Activated gamma-delta T cell treated with anti-CD3 and anti-CD28 coated beads, Interleukin-2, amount 50 U/mL, for 16 hours (primary cell): ENCODE measurements around the gene BAG5.
"Not testable (repeated sequence)": the region's sequence is repeated elsewhere in the genome, so short reads cannot be mapped to it uniquely, and the experiment has no call there.

Experiments
- DNase-seq: peaks from one replicate; pipeline ENCODE4 v3.0.0-alpha.2; 2020; ENCODE audit warnings: low read depth

BAG5 gene

GRCh38 chr14:103533999-103534575 lies 28.4 kb downstream of the BAG5 start:
- no peak for DNase-seq

DNA sequence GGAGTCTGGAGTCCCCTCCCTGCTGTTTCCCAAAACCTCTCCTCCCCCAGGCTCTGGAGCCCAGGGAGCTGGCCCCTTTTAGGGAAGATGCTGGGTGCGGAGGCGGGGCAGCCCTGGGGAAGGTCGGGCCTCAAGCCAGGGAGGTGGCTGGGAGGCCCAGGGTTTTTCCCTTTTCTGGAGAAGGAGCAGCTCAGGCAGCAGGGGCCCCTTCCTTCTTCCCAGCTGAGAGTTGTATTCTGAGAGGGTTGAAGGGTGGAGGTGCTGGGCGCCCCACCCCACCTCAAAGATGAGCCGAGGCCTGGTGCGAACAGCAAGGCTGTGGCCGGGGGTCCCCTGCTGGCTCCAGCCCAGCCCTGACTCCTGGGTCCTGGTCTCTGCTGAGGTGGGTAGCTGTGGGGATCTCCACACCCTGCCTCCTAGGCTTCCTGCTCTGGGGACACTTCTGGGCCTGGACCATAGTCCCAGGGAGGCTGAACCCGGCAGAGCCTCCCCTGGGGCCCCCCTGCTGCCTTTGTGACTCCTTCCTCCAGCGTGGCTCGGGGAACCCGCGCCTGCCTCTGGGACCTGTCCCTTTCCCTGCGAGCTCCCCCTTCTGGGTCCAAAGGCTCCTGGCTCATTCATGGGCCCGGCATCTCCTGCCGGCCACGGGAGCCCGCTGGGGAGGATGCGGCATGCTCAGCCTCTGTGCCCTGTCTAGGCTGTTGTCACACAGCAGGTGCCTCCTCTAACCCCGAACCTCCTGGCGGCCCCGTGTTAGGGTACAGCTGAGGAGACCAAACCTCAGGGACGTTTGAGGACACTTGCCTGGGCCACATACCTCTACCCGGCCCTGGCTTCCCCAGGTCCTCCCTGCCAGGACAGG lies 29.1 kb downstream of the BAG5 start:
- no peak for DNase-seq

DNA sequence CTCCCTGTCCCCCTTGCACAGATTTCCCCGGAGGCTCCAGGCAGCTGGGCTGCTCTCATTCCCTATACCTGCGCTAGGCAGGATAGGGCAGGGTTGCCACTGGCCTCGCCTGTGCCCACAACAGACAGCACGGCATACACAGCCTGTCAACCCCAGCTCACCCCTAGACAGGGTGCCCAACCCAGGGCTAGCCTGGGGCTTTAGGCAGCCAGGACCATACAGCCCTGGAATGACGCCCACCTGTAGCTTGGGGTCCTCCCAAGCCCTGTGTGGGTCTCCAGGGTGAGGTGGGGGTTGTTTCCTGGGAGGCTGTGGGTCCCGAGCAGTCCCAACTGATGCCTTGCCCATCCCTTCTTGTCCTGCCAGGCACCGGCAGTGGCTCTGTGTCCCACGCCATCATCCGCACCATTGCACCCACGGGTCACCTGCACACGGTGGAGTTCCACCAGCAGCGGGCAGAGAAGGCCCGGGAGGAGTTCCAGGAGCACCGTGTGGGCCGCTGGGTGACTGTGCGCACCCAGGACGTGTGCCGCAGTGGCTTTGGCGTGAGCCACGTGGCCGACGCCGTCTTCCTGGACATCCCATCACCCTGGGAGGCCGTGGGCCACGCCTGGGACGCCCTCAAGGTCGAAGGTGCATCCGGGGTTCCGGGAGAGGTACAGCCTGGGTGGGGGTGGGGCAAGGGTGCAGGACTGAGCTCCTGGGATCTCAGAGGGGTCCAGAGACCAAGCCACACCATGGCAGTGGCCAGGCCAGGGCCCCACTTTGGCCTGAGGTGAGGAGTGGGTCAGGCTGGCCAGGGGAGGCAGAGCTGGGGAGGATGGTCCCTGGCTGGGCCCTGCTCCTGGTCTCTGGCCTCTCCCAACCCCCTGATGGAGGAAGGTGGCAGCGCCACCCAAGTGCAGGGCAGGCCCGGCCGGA lies 30.0 kb downstream of the BAG5 start:
- DNase-seq, result no peak

DNA sequence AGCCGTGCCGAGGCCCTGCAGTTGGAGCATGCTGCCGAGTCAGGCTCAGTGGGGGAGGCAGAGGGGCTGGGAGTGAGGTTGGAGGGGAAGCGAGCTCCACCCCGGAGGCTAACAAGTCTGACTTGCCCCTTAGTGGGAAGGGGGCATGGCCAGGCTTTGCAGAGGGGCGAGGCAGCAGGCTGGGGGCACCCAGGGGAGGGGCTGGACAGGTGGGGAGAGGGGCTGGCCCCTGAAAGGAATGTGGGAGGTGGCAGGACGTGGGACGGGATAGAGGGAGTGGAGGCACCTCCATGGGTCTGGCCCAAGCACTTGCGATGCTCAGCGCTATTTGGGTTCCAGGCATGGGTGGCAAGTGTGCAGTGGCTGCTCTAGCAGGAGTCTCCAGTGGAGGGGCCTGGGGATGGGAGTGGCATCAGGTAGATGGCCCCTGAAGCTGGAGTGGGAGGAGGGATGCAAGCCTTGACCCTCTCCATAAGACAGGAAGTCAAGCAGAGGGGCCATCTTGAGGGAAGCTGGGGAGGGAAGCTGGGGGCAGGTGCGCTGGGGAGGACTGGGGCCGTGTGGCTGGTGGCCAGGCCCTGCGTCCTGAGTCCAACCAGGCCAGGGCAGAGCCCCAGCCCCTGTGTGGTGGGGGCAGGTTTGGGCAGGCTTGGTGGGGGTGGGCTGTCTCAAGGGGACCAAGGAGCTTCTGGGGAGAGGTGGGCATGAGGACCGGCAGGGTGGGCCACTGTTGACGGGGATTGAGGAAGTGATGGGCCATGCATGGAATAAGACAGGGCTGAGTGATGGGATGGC lies 30.8 kb downstream of the BAG5 start:
- no peak for DNase-seq

GRCh38 chr14:103530831-103531230 lies 31.6 kb downstream of the BAG5 start:
- DNase-seq, result no peak

- no peak for DNase-seq
Measured at GRCh38 chr14:103530390-103530789, 32.1 kb downstream of the BAG5 start.

DNA sequence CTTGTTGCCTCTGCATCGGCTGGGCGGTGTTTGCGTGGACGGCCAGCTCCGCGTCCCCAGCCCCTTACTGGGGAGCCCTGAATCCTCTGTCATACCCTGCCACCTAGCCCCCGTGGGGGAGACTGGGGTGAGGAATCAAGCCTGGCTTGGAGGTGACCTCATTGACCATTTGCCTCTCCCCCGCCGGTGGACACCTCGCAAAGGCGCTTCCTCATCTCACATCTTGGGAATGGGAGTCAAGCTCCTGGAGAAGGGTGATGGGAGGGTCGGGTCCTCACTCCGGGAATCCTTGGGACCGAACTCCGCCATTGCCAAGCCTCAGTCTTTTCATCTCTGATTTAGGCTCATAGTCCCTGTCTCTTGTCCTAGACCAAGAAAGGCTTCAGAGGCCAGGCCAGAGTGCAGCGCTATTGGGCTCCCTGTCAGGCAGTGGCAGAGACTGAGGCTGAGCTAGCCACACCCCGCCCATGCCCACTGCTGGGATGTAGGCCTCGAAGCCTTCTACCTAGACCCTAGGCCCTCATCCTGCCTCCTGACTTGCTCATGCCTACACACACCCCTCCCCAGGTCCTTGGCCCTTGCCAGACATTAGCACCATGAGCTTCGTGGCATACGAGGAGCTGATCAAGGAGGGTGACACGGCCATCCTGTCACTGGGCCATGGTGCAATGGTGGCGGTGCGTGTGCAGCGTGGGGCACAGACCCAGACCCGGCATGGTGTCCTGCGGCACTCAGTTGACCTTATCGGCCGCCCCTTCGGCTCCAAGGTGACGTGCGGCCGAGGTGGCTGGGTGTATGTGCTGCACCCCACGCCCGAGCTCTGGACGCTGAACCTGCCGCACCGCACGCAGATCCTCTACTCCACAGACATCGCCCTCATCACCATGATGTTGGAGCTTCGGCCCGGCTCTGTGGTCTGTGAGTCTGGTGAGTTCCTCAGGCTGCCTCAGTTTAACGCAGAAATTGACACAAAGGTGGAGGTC lies 32.8 kb downstream of the BAG5 start:
- peak; percentile 13 for DNase-seq

GRCh38 chr14:103528587-103529382 lies 33.7 kb downstream of the BAG5 start, which contains the start of gene TRMT61A:
Gene TRMT61A, plus strand, starts transcription at chr14:103529196. Its CDS starts 783 bp downstream, at chr14:103529979.
- peak; percentile 59 for DNase-seq

GRCh38 chr14:103528146-103528586 lies 34.3 kb downstream of the BAG5 start:
- DNase-seq, result no peak

DNA sequence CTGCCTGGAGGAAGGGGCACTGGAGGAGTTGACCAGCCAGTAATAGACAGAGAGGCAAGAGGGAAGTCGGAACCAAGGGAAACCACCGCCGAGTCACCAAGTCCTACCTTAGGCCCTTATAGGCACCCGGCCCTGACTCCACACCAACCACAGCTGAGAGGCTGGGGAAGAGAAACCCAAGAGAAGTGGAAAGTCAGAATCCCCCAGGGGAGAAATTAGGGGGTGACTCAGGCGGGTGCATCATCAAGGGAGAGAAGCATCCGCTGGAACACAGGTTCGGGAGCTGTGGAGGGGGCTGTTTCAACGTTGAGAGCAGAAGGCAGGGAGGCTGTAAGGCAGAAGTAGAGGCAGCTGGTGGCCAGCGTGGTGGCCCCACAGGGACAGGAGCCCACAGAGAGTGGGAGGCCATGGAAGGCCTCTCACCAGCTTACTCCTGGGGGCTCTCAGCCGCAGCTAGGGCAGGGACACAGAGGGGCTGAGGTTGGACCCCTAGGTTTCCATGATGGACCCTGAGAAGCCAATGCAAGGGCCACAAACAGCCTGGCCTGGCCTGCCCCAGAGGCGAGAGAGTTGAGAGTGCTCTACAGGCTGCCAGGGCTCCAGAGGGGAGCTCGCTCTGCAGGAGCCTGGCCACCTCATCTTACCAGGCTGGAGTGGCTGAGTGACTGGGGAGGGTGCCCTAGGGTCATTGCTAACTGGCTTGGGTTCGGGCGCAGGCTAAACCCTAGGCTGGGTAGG lies 34.9 kb downstream of the BAG5 start:
- DNase-seq, result no peak

DNA sequence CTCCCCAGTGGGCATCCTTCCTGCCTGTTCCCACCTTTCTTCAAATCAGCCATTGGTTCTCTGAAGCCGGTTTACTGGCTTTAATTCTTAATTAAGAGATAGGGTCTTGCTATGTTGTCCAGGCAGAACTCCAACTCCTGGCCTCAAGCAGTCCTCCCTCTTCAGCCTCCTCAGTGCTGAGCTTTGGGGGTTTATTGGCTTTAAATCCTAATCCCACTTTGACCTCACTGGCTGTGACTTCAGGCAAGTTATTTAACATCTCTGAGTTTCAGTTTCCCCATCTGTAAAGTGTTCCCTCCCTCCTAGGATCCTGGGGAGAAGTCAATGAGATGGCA lies 35.6 kb downstream of the BAG5 start:
- DNase-seq, result no peak

DNA sequence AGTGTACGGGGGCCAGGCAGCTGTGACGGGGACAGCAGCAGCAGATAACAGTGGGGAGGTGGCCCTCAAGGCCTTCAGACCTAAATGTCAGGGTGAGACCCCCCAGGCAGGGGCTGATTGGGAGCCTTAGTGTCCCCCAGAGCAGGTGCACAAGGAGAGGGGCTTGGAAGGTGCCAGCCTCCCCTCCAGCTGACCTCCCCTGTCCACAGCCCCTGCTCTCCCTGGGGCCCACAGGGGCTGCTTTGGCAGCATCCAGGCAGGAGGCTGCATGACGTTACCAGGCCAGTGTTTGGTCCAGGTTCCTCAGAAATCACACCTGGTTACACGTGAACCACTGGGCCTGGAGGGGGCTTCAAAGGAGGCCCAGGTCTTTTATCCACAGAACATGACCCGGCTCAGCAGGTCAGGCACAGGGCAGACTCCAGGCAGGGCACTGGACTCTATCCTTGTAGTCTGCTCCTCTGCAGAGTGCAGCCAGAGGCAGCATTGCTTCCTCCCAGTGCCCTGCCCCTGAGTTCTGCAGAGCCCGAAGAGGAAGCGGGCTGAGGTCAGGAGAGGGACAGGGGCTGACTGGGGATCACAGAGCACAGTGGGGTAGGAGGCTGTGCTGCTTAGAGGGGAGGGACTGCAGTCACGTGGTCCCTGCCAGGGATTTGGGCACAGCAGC lies 36.1 kb downstream of the BAG5 start:
- DNase-seq, result no peak

DNA sequence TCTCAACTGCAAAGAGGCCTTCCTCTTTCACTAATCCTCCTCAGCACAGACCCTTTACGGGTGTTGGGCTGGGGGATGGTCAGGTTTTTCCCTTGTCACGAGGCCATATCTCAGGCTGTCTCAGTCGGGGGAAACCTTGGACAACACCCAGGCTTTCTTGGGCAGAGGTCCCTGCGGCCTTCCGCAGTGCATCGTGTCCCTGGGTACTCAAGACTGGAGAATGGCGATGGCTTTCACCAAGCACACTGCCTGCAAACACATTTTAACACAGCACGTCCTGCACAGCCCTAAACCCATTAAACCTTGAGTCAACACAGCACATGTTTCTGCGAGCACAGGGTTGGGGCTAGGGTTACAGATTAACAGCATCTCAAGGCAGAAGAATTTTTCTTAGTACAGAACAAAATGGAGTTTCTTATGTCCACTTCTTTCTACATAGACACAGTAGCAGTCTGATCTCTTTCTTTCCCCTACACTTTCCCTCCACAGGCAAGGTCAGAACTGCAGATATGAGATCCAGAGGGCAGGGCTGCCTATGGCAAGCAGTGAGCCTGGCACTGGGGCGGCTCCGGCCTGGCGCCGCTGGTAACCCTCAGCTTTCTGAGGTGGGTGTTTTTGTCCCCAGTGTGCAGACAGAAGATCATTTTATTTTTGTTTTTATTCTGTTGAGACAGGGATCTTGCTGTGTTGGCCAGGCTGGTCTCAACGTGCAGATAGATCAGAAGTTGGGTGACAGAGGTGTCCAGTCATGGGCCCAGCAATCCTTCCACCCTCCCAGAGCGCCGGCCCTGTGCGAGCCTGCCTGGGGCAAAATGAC lies 36.8 kb downstream of the BAG5 start:
- not testable (repeated sequence) for DNase-seq

DNA sequence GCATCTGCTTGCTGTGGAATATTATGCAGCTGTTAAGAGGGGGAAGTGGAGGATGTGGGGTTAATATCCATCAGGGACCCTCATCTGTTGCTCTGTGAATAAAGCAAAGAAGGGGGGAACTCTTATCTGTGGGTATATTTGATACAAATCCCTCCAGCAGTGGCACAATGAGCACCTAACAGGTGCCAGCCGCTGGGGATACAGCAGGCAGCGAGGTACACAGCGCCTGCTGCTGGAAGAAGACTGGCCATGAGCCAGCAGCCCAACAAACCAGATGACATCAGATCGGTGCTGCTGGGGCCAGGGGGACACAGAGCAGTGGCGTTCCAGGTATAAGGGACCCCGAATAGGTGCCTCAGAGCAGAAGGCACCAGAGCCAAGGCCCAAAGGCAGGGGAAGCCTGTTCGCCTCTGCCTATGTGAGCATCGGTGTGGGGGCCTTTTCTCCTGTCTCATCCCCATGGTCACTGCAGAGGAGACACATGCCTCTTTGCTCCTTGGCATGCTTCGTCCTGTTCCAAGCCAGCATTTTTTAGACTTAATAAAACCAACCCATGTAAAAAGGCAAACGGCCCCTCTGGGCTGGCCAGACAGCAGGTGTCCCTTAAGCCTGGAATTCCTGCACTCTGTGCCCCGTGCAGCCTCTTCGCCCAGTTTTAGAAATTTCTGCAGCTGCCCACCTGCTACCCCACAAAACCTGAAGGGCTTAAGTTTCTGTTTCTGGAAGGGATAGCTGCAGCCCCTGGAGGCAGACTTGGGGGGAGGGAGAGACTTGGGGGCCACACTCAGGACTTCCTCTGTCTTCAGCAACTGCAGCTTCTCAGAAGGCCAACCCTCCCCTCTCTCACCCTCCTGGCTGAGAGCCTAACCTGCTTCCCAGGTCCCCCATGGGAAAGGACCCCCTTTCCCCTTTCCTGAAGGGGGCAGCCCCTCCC lies 38.2 kb downstream of the BAG5 start:
- DNase-seq, result no peak

DNA sequence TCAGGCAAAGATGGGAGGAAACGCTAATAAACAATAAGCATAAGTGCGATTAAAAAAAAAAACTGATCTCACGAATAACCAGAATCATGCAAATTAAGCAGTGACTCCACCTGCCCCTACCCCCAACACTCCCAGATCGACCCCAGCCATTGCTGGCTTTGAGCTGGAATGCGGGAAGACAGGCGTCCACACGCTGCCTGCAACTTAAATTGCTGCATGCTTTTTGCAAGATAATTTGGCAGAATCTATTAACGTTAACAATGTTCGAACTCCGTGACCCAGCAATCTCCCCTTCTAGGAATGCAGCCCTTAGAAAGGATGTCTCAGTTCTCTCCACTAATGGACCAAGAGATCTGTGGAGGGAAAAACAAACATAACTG lies 38.9 kb downstream of the BAG5 start:
- DNase-seq, result no peak
